Activated naive CD8-positive, alpha-beta T cell treated with anti-CD3 and anti-CD28 coated beads for 36 hours (primary cell): ENCODE data around the gene NEDD8. TPM values are rescaled to one million over a fixed set of nuclear protein-coding genes. Genes with fewer than 3 reads are reported as not detected.

Experiments
- DNase-seq: peaks from one replicate; pipeline ENCODE4 v3.0.0; 2021
- H3K27ac Mint-ChIP-seq: one replicate; pipeline ENCODE4 v1.8.0; 2022; ENCODE audit warnings: mild to moderate bottlenecking, moderate library complexity, mixed read lengths
- H3K27me3 Mint-ChIP-seq: one replicate; pipeline ENCODE4 v1.8.0; 2022; ENCODE audit warnings: mild to moderate bottlenecking, mixed read lengths
- H3K36me3 Mint-ChIP-seq: one replicate; pipeline ENCODE4 v1.8.0; 2021; ENCODE audit warnings: mild to moderate bottlenecking, mixed read lengths
- H3K4me1 Mint-ChIP-seq: one replicate; pipeline ENCODE4 v1.8.0; 2021; ENCODE audit warnings: mixed read lengths
- H3K4me3 Mint-ChIP-seq: one replicate; pipeline ENCODE4 v1.8.0; 2022; ENCODE audit warnings: mild to moderate bottlenecking, moderate library complexity, mixed read lengths
- H3K9me3 Mint-ChIP-seq: one replicate; pipeline ENCODE4 v1.8.0; 2022; ENCODE audit warnings: mixed read lengths
- total RNA-seq, 2 experiments: library from RNA; stranded (reverse); gene quantifications; one replicate each; pipeline ENCODE4 v1.2.3, GENCODE V29; 2021

The NEDD8 gene
- total RNA-seq, 2 experiments from 2014 or later: 194 to 201 TPM

GRCh38 chr14:24243336-24243836, 11.2 kb upstream of the NEDD8 start:
- H3K27me3 Mint-ChIP-seq: no peaks in the 10 kb centered on the region
- H3K4me1 Mint-ChIP-seq: peaks cover 49% of the 10 kb centered on the region
- H3K27ac Mint-ChIP-seq: peak overlapping the region; percentile 100
- peaks cover 12% of the 10 kb centered on the region for H3K36me3 Mint-ChIP-seq
- H3K4me3 Mint-ChIP-seq: peak overlapping the region; percentile 90
- H3K9me3 Mint-ChIP-seq: no peaks in the 10 kb centered on the region
- DNase-seq: no peak

GRCh38 chr14:24241829-24242443, 9.8 kb upstream of the NEDD8 start:
- Mint-ChIP-seq H3K36me3 (peaks cover 26% of the 10 kb centered on the region), H3K27ac (peak overlapping the region; percentile 100), H3K9me3 (no peaks in the 10 kb centered on the region), H3K4me3 (peak overlapping the region; percentile 90), H3K4me1 (peaks cover 49% of the 10 kb centered on the region), H3K27me3 (no peaks in the 10 kb centered on the region)
- peak; percentile 96 for DNase-seq

DNA sequence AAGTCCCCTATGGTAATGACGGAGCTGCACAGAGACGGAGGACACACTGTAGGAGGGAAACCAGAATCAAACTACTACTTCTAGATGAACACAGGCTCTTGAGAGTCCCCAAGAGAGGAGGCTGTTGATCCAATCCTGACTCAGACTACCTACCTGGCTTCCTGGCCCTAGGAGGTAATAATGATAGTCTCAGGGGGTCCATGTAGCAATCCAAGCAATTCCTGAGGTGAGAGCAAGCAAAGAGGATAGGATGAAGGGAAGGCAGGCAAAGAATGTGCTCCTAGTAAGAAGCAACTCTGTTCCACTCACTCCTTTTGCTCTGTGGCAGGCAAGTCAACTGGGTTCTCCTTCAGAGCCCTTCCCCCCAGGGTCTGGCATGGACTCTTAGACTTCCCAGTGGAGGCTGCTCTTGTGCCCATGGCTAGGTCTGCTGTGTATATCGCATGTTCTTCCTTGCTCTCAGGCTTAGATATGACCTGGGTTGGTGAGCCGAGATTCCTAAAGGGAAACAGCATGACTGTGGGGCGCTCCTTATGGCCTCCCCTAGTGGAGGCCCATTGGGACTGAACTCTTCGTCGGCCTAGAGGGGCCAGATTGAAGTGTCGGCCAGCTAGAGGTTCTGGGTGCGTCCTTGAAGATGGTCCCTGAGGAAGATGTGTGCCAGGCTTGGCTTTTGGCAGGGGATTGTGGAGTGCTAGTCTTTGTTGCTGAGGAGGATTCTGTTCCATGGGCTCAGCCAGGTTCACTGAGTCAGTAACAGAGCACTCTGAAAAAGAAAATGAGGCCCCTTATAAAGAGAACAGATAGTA, 8.1 kb upstream of the NEDD8 start:
- Mint-ChIP-seq H3K27me3 (no peaks in the 10 kb centered on the region), H3K4me1 (peaks cover 52% of the 10 kb centered on the region), H3K36me3 (peaks cover 37% of the 10 kb centered on the region), H3K4me3 (peak overlapping the region; percentile 19), H3K27ac (peak overlapping the region; percentile 30), H3K9me3 (no peaks in the 10 kb centered on the region)
- no peak for DNase-seq

- Mint-ChIP-seq H3K9me3 (no peaks in the 10 kb centered on the region), H3K4me1 (peaks cover 63% of the 10 kb centered on the region), H3K4me3 (no peak overlapping the region), H3K27me3 (no peaks in the 10 kb centered on the region), H3K27ac (peak overlapping the region; percentile 76), H3K36me3 (peaks cover 41% of the 10 kb centered on the region)
- no peak for DNase-seq
Observed at GRCh38 chr14:24238527-24239037, 6.4 kb upstream of the NEDD8 start.

- Mint-ChIP-seq H3K9me3 (no peaks in the 10 kb centered on the region), H3K4me1 (peaks cover 63% of the 10 kb centered on the region), H3K4me3 (no peak overlapping the region), H3K36me3 (peaks cover 41% of the 10 kb centered on the region), H3K27me3 (no peaks in the 10 kb centered on the region), H3K27ac (peak overlapping the region; percentile 76)
- DNase-seq: no peak
Observed at GRCh38 chr14:24238123-24238522, 6.0 kb upstream of the NEDD8 start.

- H3K4me3 Mint-ChIP-seq: no peak overlapping the region
- DNase-seq: no peak
- peak overlapping the region; percentile 76 for H3K27ac Mint-ChIP-seq
- no peaks in the 10 kb centered on the region for H3K27me3 Mint-ChIP-seq
- peaks cover 41% of the 10 kb centered on the region for H3K36me3 Mint-ChIP-seq
- peaks cover 58% of the 10 kb centered on the region for H3K4me1 Mint-ChIP-seq
- no peaks in the 10 kb centered on the region for H3K9me3 Mint-ChIP-seq
Observed at GRCh38 chr14:24237463-24237955, 5.3 kb upstream of the NEDD8 start.

GRCh38 chr14:24236689-24237462, 4.7 kb upstream of the NEDD8 start:
- Mint-ChIP-seq H3K27me3 (no peaks in the 10 kb centered on the region), H3K4me1 (peaks cover 58% of the 10 kb centered on the region), H3K4me3 (no peak overlapping the region), H3K36me3 (peaks cover 41% of the 10 kb centered on the region), H3K9me3 (no peaks in the 10 kb centered on the region), H3K27ac (no peak overlapping the region)
- no peak for DNase-seq

DNA sequence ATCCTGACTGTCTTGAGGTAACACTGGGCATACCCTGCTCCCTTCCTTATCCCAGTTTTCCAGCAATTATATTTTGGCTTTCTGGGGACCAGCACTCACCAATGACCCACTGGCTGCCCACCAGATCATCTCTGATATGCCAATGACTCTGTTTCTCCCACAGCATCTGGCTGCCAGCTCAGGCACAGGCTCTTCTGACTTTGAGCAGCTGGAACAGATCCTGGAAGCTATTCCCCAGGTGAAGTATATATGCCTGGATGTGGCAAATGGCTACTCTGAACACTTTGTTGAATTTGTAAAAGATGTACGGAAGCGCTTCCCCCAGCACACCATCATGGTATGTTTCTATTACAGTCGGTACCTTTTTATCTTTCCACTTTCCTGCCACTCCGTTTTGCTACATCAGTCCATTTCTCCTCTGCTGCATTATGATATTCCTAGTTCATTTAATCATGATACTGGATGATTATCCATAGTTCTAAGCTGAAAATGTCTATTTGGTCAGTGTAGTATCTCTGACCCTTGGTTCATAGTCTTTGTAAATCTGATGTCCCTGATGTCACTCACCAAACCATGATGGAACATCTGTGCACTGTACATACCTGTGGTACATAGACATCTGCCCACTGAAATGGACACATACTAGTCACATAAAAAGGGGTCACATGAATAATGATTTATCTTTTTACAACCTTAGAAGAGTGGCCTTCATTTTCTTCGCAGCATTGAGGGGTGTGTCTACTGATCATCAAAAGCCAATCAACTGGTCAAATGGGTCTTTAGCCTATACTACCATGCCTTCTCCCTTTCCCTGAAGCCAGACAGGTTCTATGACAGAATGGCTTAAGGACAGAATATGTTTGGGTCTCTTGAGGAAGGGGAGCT, 3.9 kb upstream of the NEDD8 start:
- peaks cover 59% of the 10 kb centered on the region for H3K4me1 Mint-ChIP-seq
- H3K27ac Mint-ChIP-seq: peak overlapping the region; percentile 50
- H3K27me3 Mint-ChIP-seq: no peaks in the 10 kb centered on the region
- H3K4me3 Mint-ChIP-seq: no peak overlapping the region
- H3K36me3 Mint-ChIP-seq: peaks cover 39% of the 10 kb centered on the region
- no peak for DNase-seq
- H3K9me3 Mint-ChIP-seq: no peaks in the 10 kb centered on the region

DNA sequence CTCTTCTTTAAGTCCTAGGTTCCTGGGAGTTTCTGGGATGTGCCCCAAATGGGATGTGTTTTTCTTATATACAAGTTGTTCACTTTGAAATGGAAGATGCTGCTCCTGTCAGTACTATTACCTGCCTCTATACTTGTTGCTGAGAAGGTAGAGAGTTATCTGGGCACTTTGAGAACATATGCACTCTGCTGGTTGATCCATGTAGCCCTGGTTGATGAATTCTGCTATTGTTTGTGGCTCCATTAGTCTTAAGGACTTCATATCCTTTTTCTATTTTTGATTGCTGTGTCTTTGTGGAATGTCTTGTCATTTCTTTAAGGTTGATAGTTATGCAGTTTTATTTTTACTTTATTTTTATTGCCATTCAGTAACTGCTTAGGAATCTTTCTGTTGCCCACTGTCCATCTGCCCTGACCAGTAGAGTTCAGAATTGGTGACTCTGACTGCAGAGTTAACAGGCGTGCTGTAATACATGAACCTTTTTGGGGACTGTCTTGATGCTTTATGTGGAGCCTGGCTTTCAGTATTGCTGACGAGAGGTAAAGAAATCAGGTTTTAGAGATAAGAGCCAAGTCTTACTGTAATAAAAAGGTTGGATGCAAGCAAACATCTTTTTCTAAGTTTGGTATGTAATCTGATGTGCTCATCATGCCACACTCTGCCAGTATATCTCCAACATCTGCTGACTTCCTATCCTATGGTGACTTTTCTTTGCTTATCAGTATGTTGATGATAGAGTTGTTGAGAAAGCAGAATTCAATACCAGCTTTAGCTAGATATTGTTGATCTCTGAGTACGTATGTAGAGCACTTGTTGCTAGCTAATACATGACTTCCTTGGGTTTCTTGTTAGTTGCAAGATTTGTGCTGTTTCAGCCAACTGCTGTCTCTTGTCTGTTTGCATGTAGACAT, 2.2 kb upstream of the NEDD8 start:
- Mint-ChIP-seq H3K27ac (peak overlapping the region; percentile 54), H3K4me3 (peak overlapping the region; percentile 26), H3K4me1 (peaks cover 46% of the 10 kb centered on the region), H3K27me3 (no peaks in the 10 kb centered on the region), H3K36me3 (peaks cover 32% of the 10 kb centered on the region), H3K9me3 (no peaks in the 10 kb centered on the region)
- no peak for DNase-seq

- Mint-ChIP-seq H3K36me3 (peaks cover 29% of the 10 kb centered on the region), H3K4me1 (peaks cover 41% of the 10 kb centered on the region), H3K27me3 (no peaks in the 10 kb centered on the region), H3K9me3 (no peaks in the 10 kb centered on the region), H3K27ac (peak overlapping the region; percentile 93), H3K4me3 (peak overlapping the region; percentile 95)
- DNase-seq: peak; percentile 18
Observed at GRCh38 chr14:24233538-24233866, 1.3 kb upstream of the NEDD8 start.

DNA sequence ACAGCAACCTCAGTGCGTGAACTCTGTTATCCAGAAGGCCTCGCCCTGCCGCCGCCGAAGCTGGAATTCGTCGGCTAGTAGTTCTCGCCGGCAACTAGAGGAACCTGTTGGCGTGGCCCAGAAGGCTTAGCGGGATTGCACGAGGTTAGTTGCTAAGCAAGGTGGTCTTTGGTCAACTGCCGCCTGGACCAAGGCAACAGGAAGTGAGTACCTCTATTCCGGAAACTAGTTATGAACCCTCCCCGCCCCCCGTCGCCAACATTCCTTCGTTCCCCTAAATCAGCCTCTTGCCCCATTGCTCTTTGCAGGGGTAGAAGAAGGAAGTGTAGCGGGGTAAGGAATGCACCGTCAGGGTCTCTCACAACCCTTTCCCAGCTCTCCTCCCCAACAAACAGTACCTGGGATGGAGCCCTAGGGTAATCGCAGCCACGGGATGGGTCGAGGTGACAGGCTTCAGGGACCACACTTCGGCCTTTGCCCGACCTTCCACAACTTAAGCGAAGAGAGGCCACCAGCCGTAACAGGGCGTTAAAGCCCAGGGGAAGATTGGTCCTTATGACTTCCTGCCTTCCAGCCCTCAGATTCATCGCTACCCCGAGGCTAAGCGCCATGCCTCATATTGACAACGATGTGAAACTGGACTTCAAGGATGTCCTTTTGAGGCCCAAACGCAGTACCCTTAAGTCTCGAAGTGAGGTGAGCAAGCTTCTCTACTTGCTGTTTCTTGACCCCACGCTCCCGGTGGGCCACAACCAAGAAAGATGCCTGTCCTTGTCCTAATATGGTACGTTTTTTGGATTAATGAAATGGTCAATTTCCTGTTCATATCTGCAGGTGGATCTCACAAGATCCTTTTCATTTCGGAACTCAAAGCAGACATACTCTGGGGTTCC, 724 bp upstream of the NEDD8 start, which contains the start of gene GMPR2:
GMPR2 (plus strand) TSS at position 285 of the 893 bp plus-strand sequence; CDS start at position 610, 325 bp downstream.
- peaks cover 36% of the 10 kb centered on the region for H3K4me1 Mint-ChIP-seq
- H3K9me3 Mint-ChIP-seq: no peaks in the 10 kb centered on the region
- peak within 1 kb of the TSS; percentile 95 for H3K4me3 Mint-ChIP-seq
- no peak for DNase-seq
- peaks cover 24% of the 10 kb centered on the region for H3K36me3 Mint-ChIP-seq
- H3K27me3 Mint-ChIP-seq: no peaks in the 10 kb centered on the region
- H3K27ac Mint-ChIP-seq: peak within 1 kb of the TSS; percentile 93

GRCh38 chr14:24231263-24232120, 675 bp downstream of the NEDD8 start:
- H3K9me3 Mint-ChIP-seq: no peaks in the 10 kb centered on the region
- peak overlapping the region; percentile 93 for H3K27ac Mint-ChIP-seq
- DNase-seq: peak; percentile 22
- H3K4me1 Mint-ChIP-seq: peaks cover 41% of the 10 kb centered on the region
- peaks cover 19% of the 10 kb centered on the region for H3K36me3 Mint-ChIP-seq
- H3K27me3 Mint-ChIP-seq: no peaks in the 10 kb centered on the region
- H3K4me3 Mint-ChIP-seq: peak overlapping the region; percentile 95
